Fibroblast of the conjunctiva (primary cell): Measurements from ENCODE around the gene NOS2.
"Not testable (repeated sequence)": the region's sequence is repeated elsewhere in the genome, so short reads cannot be mapped to it uniquely, and the experiment has no call there.

ENCODE experiments used
- DNase-seq: peaks from one replicate; pipeline ENCODE4 v3.0.0-alpha.2; 2010; ENCODE audit warnings: low read depth

The NOS2 gene

DNA sequence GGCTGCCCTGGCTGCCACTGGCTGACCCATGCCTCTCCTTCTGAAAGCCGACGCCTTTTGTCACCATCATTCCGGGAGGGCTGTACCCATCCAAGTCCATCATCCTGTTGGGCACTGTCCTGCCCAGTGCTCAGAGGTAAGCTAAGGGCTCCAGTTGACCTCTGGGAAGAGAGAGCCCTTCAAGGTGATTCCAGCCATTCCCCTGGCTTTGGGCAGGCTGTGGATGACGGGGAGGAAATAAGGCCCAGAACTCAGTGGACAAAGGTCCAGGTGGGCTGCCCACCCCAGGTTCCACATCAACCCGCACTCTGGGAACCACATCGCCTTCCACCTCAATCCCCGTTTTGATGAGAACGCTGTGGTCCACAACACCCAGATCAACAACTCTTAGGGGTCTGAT, 45.8 kb downstream of the NOS2 start:
- DNase-seq: no peak

DNA sequence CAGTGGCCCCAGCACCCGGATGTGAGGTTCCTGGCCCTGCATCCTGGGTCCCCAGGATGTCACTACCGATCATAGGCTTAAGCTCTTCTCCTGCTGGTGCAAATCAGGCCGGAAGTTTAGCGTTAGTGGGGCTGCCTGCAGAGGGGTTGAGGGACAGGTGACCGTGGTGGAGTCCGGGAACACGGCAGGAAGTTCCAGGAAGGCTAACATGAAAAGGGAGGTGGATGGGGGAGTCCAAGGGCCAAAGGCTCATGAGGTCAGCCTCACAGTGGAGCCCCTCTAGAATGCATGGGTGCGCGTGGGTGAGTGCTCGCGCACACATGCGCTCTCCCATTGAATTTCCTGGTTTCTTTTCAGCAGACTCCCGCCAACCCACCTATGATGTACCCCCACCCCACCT, 46.6 kb downstream of the NOS2 start:
- not testable (repeated sequence) for DNase-seq

DNA sequence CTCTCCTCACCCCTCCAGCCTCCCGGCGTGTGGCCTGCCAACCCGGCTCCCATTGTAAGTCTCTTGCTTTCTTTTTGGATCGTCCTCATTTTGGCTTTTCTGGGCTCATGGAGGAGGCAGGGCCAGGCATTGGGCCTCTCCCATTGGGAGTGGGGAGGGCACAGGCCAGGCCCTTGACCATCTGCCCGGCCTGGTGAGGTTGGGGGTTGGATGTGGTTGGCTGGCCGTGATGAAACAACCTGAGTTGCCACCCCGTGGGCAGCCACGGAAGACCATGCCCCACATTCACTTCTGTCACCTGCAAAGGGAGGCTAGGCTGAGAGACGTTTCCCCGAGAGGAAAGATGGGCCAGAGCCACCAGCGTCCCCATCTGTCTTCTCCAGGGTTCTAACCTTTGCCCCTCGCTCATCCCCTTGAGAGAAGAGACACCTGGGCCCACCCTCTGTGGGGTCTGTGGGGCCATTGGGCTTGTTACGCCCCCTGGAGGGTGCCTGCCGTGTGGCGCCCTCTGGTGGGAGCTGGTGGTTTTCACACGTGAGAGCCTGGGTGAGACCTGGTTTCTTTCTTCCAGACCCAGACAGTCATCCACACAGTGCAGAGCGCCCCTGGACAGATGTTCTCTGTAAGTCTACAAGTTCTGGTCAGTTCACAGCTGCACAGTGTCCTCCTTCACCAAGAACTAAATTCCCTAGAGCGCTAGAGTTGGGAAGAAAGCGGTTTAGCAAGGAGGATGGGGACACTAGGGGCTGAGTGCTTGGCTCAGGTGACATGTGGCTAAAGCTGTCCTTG, 47.3 kb downstream of the NOS2 start:
- not testable (repeated sequence) for DNase-seq

DNA sequence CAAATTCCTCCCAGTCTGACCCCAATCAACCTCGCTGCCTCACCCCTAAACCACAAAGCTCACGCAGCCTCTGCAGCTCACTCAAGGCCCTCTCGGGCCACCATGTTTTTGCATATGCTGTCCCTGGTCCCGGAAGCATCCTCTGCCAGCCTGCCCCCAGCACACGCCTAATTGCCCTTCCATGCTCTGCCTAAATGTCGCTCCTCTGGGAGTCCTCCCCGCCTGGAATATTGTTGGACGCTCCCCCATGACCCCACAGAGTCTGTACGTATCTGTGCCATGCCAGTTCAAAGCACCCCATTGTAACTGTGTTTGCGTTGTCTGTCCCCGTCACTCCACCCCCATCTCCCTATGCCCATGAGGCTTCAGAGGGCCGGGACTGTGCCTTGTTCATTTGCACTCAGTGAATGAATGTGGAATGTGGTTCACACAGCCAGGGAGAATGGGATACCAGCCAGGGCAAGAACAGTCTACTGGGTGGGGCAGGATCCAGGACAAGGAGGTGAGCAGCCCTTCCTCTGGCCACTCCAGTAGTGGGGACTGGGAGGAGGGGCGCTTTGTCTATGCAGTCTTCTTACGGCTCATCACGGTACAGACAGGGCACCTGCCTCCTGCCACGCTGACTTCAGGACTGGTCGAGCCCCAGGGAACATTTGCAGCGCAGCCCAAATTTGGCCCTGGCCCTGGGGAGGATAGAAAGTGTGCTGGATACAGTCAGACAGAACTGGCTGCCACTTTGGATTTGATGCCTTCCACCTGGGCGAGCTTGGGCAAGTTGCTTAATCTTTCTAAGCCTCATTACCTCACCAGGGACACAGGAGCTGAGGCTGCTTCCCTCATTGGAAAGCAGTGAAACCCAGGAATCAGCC, 48.5 kb downstream of the NOS2 start:
- DNase-seq: no peak

DNA sequence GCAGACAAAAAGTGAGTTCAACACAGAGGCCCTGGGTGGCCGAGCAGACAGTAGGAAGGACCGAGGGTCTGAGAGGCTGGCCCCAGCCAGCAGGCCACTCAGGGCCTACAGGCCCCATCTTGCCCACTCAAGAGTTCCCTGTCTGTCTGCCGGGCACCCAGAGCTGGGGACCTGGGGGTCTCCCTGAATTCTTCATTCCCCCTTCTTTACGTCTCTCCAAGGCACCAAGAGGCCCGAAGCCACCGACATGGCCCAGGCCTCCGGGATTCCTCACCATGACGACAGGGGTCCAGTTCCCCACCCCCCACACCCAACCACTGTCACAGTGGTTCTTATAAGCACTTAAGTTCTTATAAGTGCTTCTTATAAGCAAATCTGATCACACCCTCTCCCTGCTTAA, 49.2 kb downstream of the NOS2 start:
- DNase-seq: no peak

DNA sequence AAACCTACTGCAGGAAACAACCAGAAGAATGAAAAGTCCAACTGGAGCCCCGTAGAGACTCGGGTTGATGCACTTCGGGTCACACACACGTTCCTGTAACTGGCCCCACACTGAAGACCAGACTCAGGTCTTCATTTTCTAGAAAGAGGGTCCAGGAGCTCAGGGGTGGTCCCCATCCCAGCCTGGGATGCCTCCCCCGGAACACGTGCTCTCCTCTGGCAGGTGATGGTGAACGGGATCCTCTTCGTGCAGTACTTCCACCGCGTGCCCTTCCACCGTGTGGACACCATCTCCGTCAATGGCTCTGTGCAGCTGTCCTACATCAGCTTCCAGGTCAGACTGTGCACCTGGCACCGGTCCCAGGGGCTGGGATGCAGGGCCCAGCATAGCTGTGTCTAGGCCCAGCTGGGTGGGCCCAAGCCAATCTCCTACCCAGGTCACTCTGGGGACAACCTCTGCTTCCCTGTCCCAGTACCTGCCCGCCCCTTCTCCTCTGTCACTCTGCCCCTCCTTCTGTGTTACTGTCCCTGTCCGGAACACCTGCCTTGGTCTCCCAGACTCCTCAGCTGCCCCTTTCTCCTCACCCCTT, 50.7 kb downstream of the NOS2 start:
- DNase-seq: not testable (repeated sequence)

DNA sequence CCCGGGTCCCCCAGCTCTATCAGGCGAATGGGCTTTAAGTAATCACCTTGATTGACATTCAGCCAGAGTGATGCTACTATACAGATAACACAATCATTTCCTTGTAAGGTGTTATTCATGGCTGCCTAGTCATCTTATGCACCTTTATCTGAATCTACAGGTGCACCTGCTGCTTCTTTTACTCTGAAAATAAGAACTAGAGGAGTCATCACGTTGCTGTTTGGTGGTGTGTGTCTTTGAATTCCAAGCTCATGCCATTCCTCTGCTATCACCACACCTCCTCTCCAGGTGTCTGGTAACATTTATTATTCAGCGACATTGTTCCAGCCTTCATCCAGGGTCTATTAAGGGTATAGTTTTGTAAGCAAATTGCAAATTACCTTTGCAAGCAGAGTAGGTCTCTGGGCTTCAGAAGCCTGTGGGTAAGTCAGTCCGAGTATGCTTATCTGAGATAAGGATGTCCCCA, 51.9 kb downstream of the NOS2 start:
- no peak for DNase-seq

DNA sequence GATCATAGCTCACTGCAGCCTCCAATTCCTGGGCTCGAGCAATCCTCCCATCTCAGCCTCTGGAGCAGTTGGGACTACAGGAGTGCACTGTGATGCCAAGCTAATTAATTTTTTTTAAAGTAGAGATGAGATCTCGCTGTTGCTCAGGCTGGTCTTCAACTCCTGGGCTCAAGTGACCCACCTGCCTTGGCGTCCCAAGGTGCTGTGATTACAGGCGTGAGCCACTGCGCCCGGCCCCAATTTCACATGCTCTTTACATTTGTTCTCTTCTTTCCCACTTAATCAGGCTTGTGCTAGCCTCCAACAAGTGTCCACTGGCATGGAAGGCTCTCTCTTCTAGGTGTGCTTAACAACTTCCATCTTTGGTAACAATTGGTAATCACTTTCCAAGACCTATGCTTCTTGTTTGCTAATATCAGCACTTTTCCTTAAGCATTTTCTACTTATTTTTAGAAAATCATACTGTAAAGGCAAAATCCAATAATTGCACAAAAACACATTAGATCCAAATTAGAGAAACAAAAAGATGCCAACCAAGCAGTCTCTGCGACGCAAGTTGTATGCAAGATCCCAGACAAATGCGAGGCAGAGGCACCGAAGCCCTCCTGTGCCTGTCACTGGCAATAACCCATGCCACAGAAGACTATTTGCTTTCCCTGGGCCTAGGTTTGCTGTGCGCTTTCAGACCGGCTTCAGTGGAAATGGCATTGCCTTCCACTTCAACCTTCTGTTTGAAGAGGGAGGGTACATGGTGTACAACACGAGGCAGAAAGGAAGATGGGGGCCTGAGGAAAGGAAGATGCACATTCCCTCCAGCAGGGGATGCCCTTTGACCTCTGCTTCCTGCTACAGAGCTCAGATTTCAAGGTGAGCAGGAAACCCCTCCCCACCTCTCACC, 52.6 kb downstream of the NOS2 start:
- DNase-seq: no peak

DNA sequence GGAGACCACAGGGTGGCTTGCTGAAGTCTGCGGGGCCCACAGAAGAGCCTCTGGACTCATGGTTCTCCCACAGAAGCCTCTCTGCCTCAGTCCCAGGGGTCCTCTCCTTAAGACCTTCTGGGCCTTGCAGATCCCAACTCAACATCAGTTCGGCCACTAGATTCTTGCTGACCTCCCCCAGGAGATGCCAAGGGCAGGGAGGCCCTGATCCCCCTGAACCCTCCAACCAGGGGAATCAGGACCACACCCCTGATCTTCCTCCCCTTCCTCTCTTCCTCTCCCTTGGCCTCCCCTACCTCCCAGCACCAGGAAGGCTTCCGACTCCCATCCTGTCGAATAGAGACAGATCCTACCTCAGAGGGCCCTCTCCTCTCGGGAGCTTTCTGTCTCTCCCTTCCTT, 53.4 kb downstream of the NOS2 start:
- DNase-seq: no peak

DNA sequence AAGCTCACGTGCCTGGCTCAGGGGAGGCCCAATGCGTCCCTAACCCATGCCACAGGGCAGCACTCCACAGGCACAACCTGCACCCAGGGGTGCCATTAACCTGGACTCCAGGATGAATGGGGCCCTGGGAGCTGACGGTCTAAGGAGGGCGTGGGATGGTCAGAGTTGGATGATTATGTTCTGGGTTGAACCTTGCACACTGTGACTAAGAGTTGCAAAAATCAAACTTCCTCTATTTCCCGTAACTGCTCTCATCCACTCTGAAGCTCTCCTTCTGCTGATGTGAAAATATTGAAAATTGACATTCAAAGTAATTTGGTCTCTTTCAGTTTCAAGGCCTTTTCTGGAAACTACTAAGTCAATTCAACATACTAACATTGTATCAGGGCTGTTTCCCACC, 54.0 kb downstream of the NOS2 start:
- not testable (repeated sequence) for DNase-seq

DNA sequence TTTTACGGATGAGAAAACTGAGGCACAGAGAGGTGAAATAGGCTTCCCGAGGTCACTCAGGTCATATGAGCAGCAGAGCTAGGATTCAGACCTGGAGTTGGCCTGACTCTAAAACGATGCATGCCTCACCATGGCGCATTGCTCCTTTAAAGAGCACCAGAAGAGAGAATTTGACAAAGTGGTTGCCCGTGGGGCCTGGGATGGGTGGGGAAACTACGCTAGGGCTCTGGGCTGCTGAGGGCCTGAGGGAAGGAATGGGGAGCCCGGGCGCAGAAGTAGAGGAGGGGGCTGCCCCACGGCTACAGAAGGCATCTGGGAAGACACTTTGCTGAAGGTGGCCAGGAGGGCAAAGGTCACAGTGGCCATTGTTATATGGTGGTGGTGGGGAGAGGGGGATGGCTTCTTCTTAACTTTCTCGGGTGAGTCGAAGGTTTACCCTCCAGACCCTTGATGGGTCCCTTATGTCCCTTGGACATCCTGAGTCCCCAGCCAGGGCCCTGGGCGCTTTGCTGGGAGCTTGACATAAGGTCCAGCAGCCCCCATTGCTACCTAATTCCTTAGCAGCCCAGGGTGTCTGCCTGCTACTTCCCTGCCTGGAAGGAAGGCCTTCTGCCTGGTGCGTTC, 55.0 kb downstream of the NOS2 start:
- not testable (repeated sequence) for DNase-seq

DNA sequence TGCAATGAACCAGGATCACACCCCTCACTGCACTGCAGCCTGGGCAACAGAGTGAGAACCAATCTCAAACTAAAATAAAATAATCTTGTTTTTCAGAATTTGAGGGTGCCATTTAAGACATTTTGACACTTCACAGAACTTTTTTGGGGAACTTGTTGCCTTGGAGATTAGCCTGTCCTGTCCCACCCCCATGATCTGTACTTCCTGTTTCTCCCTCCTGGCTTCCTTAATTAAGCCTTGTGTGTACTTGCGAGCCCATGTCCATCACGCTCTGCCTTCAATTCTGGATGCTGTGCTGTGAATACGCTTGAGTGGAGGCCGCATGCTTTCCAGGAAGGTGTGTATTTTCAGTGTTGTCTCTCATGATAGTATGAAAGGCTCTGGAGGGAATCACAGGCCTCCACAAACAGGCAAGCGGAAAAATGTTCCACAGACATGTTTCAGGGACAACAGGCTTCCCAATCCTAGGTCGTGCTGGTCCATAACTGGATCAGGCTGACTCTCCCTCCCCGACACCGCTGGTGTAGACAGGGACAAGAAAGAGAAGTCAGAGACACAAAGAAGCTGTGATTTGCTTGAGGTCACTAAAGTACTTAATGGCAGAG, 56.9 kb downstream of the NOS2 start:
- DNase-seq: no peak

DNA sequence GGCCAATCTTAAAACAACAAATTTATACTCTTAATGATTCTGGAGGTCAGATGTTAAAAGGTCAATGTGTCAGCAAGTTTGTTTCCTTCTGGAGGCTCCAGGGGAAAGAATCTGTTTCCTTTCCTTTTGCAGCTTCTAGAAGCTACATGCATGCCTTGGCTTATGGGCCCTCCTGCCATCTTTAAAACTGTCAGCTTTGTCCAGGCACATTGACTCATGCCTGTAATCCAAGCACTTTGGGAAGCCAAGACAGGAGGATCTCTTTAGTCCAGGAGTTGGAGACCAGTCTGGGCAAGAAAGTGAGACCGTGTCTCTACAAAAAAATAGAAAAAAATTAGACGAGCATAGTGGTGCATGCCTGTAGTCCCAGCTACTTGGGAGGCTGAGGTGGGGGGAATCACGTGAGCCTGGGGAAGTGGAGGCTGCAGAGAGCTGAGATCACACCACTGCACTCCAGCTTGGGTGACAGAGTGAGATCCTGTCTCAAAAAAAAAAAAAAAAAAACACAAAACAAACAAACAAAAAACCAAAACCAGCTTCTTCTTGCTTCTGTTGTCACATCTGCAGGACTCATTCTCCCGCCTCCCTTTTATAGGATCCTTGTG, 58.3 kb downstream of the NOS2 start:
- no peak for DNase-seq

DNA sequence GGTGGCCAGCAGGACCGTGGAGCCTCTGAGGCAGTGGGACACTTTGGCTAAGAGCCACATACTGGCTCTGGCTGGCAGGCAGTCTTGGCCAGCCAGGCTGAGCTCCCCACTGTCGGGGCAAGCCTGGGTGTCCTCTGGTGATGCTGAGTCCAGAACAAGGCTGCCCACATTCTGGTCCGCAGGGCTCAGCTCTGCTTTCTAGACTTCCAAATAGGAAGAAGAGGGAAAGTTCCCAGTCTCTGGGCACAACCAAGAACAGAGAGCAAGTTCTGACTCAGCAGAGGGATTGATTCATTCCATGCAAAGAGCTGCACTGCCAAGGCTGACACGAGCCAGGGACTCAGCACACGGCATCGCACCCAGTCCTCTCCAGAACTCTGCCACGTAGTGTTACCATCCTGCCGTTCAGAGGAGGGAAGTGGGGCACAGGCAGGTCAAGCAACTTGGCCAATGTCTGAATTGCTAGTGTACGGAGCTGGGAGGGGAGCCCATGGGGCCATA, 58.9 kb downstream of the NOS2 start:
- no peak for DNase-seq

DNA sequence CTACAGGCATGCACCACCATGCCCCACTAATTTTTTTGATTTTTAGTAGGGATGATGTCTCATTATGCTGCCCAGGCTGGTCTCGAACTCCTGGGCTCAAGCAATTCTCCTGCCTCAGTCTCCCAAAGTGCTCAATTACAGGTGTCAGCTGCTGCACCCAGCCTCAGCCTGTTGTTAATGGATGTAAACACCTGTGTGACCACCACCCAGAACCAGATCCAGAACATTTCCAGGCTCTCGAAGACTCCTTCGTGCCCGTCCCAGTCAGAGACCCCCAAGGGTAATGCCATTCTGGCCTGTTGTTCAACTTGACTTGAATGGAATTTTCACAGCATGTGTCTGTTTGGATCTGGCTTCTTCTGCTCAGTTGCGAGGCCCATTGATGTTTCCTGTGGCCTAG, 59.8 kb downstream of the NOS2 start:
- DNase-seq: not testable (repeated sequence)

DNA sequence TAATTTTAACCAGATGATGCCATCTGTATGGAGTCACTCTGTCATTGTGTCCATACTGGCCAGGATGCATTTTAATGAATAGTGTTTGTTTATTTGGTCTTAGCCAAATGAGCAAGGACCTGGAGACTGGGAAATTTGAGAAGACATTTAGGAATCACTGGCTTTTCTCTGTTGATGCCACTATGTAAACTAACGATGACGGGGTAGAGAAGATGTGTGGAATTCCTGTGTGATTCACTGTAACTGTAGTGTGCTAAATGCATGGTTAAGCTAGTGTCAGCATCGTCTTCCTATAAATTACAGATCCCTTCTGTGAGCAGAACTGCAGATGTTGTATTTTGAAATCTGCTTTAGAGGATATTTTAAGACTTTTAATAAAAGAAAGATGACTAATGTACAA, 66.6 kb downstream of the NOS2 start:
- DNase-seq: no peak

DNA sequence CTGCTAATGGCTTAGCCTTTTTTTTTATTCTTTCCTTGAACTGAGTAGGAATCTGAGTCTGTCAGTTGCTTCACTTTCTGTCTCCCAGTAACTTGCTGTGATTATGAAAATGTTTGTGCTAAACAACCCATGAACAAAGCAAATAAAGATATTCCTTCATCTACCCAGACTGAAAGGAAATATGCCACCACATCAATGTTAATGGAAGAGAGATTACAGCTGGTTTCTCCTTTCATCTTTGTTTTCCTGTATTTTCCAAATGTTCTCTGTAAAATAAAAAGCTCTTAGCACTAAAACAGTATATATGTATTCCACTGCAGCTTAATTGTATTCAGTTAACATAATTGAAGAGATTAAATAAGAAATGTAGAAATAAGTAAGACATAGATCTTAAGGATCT, 67.6 kb downstream of the NOS2 start:
- not testable (repeated sequence) for DNase-seq

DNA sequence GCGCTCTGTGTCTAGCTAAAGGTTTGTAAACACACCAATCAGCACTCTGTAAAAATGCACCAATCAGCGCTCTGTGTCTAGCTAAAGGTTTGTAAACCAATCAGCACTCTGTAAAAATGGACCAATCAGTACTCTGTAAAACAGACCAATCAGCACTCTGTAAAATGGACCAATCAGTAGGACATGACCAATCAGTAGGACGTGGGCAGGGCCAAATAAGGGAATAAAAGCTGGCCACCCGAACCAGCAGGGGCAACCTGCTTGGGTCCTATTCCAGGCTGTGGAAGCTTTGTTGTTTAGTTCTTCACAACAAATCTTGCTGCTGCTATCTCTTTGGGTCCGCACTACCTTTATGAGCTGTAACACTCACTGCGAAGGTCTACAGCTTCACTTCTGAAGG, 74.3 kb downstream of the NOS2 start:
- not testable (repeated sequence) for DNase-seq

DNA sequence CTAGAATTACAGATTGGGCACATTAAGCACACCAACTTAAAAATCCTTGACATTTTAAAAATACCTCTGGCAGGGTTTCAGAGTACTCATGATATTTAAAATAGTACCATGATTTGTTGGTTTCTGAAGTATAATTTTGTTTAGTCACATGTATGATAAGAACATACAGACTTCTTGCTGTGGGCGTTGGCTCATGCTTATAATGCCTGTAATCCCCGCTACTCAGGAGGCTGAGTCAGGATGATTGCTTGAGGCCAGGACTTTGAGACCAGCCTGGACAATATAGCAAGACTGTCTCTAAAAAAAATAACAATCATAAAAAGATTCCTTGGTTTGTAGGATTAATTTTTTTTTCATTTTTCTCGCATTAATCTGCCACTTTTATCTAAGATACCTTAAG, 78.5 kb downstream of the NOS2 start:
- no peak for DNase-seq
